Urinary bladder (tissue), 4 donors: ENCODE measurements around the gene MUC5B. TPM values are rescaled to one million over a fixed set of nuclear protein-coding genes. Genes with fewer than 3 reads are reported as not detected.
"Not testable (repeated sequence)": the region's sequence is repeated elsewhere in the genome, so short reads cannot be mapped to it uniquely, and the experiment has no call there.

Experiments
- DNase-seq: peaks from one replicate; pipeline ENCODE4 v3.0.0-alpha.2; 2015; ENCODE audit errors: extremely low spot score
- H3K27ac ChIP-seq: one replicate; pipeline ENCODE4 v1.5.1; 2013; ENCODE audit warnings: low read depth, mild to moderate bottlenecking, moderate library complexity
- H3K36me3 ChIP-seq: one replicate; pipeline ENCODE4 v1.6.1; 2013; ENCODE audit warnings: mild to moderate bottlenecking, moderate library complexity; ENCODE audit not compliant: insufficient read depth
- H3K4me1 ChIP-seq: one replicate; pipeline ENCODE4 v1.6.1; 2013; ENCODE audit warnings: mild to moderate bottlenecking, moderate library complexity; ENCODE audit not compliant: insufficient read depth
- H3K4me3 ChIP-seq: one replicate; pipeline ENCODE4 v1.5.1; 2013; ENCODE audit warnings: low read depth, low read length
- WGBS: extraction: QIAGEN DNeasy Blood & Tissue Kit; methylation state at CpG from one replicate; pipeline ENCODE4 v1.1.7; 2013; 5-methylcytosine and 5-hydroxymethylcytosine counted together
- polyA plus RNA-seq: library from polyadenylated mRNA; stranded (reverse); fragments of 200-250 nt; gene quantifications from one replicate; pipeline ENCODE4 v1.2.3, GENCODE V29; 2013
- total RNA-seq: library from RNA; depleted of rRNA; stranded (reverse); fragments of >200 nt; gene quantifications from one replicate; pipeline ENCODE4 v1.2.3, GENCODE V29; 2014
- donor health status: healthy with polysubstance abuse.
- donor health status: healthy.

MUC5B gene
- total and polyA plus RNA-seq, 2 donors = not detected

DNA sequence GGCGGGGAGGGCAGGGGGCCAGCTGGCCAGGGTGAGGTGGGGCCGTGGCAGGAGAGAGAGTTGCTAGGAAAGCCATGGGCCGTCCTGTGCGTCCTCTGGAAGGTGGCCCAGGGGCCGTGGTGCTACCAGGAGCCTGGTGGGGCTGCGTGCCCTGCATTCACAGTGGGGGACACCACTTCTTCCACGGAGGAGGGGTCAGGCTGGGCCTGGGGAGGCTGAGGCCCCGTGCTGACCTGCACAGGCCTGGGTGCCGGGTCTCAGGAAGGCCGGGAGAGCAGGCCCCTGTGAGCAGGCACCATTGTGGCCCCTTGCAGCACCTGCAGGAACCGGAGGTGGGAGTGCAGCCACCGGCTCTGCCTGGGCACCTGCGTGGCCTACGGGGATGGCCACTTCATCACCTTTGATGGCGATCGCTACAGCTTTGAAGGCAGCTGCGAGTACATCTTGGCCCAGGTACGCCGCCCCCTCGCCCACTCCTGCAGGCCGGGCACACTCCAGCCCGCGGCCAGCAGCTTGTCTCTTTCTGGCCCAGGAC is 12.0 kb downstream of the MUC5B start:
- no peak for DNase-seq
- no peaks in the 10 kb centered on the region for H3K4me1 ChIP-seq
- no peak overlapping the region for H3K27ac ChIP-seq
- 86% methylated on average over 23 of the region's 23 CpGs for WGBS
- H3K36me3 ChIP-seq = no peaks in the 10 kb centered on the region
- H3K4me3 ChIP-seq = no peak overlapping the region

- H3K27ac ChIP-seq = no peak overlapping the region
- H3K36me3 ChIP-seq = no peaks in the 10 kb centered on the region
- WGBS = 67% methylated on average over 23 of the region's 23 CpGs
- no peak for DNase-seq
- H3K4me3 ChIP-seq = no peak overlapping the region
- H3K4me1 ChIP-seq = no peaks in the 10 kb centered on the region
Measured at GRCh38 chr11:1235306-1235900, 12.5 kb downstream of the MUC5B start.

DNA sequence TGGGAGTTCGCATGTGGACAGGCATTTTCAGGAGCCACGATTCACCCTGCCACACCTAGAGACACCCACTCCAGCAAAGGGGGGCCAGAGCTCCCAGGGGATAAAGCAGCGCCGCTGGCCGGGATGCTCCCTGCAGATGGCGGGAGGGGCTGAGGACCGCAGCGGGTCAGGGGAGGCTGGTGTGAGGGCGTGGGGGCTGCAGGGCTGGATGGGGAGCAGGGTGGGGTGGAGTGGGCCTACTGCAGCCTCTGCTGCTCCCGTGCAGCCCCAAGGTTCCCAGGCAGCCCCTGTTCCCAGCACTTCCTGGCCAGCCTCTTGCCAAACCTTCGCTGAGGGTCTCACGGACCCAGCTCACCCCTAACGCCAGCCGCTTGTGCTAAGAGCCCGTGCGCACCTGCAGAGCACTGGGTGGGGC is 13.0 kb downstream of the MUC5B start:
- H3K36me3 ChIP-seq = no peaks in the 10 kb centered on the region
- no peaks in the 10 kb centered on the region for H3K4me1 ChIP-seq
- WGBS = 63% methylated on average over 16 of the region's 16 CpGs
- no peak for DNase-seq
- H3K4me3 ChIP-seq = no peak overlapping the region
- no peak overlapping the region for H3K27ac ChIP-seq

DNA sequence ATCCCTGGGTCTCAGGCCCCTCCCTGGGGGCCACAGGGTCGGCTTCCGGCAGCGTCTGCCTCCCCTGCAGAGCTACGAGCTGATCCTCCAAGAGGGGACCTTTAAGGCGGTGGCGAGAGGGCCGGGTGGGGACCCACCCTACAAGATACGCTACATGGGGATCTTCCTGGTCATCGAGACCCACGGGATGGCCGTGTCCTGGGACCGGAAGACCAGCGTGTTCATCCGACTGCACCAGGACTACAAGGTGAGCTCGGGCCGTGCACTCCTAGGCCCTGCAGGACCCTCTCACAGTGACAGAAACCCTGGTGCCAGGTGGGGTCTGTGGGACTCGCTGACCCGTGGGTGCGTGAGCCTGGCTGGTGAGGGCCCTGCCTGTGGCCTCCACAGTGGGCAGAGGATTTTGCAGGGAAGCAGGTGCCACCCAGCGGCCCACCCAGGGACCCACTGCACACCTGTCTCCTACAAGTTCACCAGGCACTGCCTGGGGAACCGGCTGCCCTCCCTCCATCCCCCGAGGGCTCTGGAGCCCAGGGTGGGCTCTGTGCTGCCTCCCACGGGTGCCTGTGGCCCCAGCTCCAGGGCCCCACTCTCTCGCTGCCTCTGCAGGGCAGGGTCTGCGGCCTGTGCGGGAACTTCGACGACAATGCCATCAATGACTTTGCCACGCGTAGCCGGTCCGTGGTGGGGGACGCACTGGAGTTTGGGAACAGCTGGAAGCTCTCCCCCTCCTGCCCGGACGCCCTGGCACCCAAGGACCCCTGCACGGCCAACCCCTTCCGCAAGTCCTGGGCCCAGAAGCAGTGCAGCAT is 13.7 kb downstream of the MUC5B start:
- no peaks in the 10 kb centered on the region for H3K4me1 ChIP-seq
- no peak overlapping the region for H3K27ac ChIP-seq
- no peak overlapping the region for H3K4me3 ChIP-seq
- H3K36me3 ChIP-seq = no peaks in the 10 kb centered on the region
- no peak for DNase-seq
- WGBS = 88% methylated on average over 37 of the region's 37 CpGs

DNA sequence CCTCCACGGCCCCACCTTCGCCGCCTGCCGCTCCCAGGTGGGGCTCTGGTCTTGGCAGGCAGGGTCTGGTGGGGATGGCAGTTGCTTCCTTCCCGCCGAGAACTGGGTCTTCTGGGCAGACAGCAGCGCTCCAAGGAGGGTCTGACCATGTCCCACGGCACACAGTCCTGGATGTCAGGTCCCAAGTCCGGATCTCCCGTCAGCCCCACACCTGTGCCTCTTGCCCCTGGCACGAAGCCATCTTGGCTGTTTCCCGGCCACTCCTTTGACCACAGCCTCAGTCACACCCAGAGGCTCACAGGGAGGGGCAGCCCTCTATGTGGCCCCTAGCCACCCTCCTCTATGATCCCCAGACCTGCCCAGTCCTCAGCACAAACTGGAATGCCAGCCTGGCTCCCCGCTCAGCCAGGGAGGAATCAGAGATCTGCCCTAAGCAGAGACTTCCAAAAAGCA is 14.3 kb downstream of the MUC5B start:
- no peaks in the 10 kb centered on the region for H3K4me1 ChIP-seq
- no peak overlapping the region for H3K27ac ChIP-seq
- no peak overlapping the region for H3K4me3 ChIP-seq
- WGBS = 80% methylated on average over 13 of the region's 13 CpGs
- H3K36me3 ChIP-seq = no peaks in the 10 kb centered on the region
- no peak for DNase-seq

- Histone ChIP-seq H3K4me1 (no peaks in the 10 kb centered on the region), H3K4me3 (no peak overlapping the region), H3K27ac (no peak overlapping the region), H3K36me3 (no peaks in the 10 kb centered on the region)
- 81% methylated on average over 10 of the region's 10 CpGs for WGBS
- DNase-seq = no peak
Measured at GRCh38 chr11:1237851-1238250, 15.0 kb downstream of the MUC5B start.

- Histone ChIP-seq H3K27ac (no peak overlapping the region), H3K4me3 (no peak overlapping the region), H3K4me1 (no peaks in the 10 kb centered on the region), H3K36me3 (no peaks in the 10 kb centered on the region)
- WGBS = 59% methylated on average over 34 of the region's 34 CpGs
- no peak for DNase-seq
Measured at GRCh38 chr11:1238767-1239595, 16.1 kb downstream of the MUC5B start.

DNA sequence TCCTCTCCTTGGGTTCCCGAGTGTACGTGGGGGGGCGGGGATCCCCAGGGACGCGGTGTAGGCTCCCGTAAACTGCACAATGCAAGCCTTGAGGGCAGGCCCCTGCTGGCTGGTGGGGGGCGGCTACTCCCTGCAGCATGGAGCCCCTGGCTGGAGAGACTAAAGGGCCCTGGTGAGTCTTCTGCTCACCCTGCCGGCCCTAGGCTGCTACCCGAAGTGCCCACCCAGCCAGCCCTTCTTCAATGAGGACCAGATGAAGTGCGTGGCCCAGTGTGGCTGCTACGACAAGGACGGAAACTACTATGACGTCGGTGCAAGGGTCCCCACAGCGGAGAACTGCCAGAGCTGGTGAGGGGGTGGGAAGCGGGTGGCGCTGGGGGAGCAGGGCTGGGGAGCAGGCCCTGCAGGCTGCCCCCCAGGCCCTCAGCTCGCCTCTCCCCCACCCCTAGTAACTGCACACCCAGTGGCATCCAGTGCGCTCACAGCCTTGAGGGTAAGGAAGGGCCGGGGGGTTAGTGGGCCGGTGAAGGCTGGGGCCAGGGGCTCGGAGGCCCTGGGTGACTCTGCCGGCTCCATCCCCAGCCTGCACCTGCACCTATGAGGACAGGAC is 16.8 kb downstream of the MUC5B start:
- WGBS = 83% methylated on average over 23 of the region's 23 CpGs
- Histone ChIP-seq H3K4me3 (no peak overlapping the region), H3K4me1 (no peaks in the 10 kb centered on the region), H3K36me3 (no peaks in the 10 kb centered on the region), H3K27ac (no peak overlapping the region)
- no peak for DNase-seq

- no peaks in the 10 kb centered on the region for H3K36me3 ChIP-seq
- WGBS = 94% methylated on average over 25 of the region's 25 CpGs
- no peak for DNase-seq
- no peak overlapping the region for H3K4me3 ChIP-seq
- no peaks in the 10 kb centered on the region for H3K4me1 ChIP-seq
- H3K27ac ChIP-seq = no peak overlapping the region
Measured at GRCh38 chr11:1240771-1241170, 17.9 kb downstream of the MUC5B start.

- H3K36me3 ChIP-seq = no peaks in the 10 kb centered on the region
- no peak for DNase-seq
- H3K4me1 ChIP-seq = no peaks in the 10 kb centered on the region
- H3K4me3 ChIP-seq = no peak overlapping the region
- H3K27ac ChIP-seq = no peak overlapping the region
- 95% methylated on average over 20 of the region's 20 CpGs for WGBS
Measured at GRCh38 chr11:1241706-1242105, 18.8 kb downstream of the MUC5B start.

DNA sequence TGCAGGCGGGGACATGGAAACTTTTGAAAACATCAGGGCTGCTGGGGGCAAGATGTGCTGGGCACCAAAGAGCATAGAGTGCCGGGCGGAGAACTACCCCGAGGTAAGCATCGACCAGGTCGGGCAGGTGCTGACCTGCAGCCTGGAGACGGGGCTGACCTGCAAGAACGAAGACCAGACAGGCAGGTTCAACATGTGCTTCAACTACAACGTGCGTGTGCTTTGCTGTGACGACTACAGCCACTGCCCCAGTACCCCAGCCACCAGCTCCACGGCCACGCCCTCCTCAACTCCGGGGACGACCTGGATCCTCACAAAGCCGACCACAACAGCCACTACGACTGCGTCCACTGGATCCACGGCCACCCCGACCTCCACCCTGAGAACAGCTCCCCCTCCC is 19.4 kb downstream of the MUC5B start:
- no peaks in the 10 kb centered on the region for H3K36me3 ChIP-seq
- WGBS = 89% methylated on average over 20 of the region's 20 CpGs
- no peak for DNase-seq
- H3K4me1 ChIP-seq = no peaks in the 10 kb centered on the region
- no peak overlapping the region for H3K4me3 ChIP-seq
- no peak overlapping the region for H3K27ac ChIP-seq

- H3K4me1 ChIP-seq, H3K4me3 ChIP-seq, H3K36me3 ChIP-seq, DNase-seq, H3K27ac ChIP-seq: not testable (repeated sequence)
- 92% methylated on average over 10 of the region's 11 CpGs for WGBS
Measured at GRCh38 chr11:1242751-1243150, 19.9 kb downstream of the MUC5B start.

DNA sequence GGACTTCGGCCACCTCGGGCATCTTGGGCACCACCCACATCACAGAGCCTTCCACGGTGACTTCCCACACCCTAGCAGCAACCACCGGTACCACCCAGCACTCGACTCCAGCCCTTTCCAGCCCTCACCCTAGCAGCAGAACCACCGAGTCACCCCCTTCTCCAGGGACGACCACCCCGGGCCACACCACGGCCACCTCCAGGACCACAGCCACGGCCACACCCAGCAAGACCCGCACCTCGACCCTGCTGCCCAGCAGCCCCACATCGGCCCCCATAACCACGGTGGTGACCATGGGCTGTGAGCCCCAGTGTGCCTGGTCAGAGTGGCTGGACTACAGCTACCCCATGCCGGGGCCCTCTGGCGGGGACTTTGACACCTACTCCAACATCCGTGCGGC is 20.7 kb downstream of the MUC5B start:
- not testable (repeated sequence) for H3K36me3 ChIP-seq, DNase-seq, H3K4me1 ChIP-seq, H3K27ac ChIP-seq, H3K4me3 ChIP-seq
- WGBS = 96% methylated on average over 12 of the region's 18 CpGs
